ENCODE data around the gene BICRA.
"Not testable (repeated sequence)": the region's sequence is repeated elsewhere in the genome, so short reads cannot be mapped to it uniquely, and the experiment has no call there.

Gene BICRA

DNA sequence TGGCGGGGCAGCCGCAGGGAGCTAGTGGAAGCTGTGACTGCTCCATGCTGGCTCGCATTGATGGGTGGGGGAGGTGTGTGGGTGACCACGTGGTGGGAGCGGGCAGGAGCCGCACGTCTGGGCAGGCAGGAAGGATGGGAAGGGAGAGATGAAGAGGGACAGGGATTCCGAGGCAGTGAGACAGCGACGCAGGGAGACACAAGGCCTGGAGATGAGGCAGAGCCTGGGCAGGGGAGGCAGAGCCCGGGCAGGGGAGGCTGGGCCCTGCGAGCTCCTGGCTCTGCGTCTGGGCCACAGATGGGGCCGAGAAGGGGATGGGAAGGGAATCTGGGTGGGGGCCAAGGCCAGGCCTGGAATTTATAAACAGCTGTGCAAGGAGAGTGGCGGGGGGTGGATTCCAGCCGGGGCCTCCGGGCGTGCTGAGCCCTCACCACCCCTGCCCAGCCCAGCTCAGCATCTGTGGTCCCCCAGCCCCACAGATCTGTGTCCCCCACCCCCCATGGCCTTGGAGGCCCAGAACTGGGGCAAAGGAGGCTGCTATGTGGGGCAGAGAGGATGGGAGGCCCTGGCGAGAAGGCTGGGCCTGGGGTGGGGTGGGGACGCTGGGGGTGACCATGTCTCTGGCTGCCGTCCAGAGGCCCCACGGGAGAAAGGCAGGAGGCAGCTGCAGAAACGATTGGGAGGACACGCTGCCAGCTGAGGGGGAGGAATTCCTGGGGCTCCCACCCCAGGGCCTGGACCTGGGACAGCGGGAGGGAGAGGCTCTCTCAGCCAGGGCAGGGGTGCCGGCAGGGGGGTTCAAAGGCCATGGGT lies 110.3 kb downstream of the BICRA start:
- DNase-seq: no peak

DNA sequence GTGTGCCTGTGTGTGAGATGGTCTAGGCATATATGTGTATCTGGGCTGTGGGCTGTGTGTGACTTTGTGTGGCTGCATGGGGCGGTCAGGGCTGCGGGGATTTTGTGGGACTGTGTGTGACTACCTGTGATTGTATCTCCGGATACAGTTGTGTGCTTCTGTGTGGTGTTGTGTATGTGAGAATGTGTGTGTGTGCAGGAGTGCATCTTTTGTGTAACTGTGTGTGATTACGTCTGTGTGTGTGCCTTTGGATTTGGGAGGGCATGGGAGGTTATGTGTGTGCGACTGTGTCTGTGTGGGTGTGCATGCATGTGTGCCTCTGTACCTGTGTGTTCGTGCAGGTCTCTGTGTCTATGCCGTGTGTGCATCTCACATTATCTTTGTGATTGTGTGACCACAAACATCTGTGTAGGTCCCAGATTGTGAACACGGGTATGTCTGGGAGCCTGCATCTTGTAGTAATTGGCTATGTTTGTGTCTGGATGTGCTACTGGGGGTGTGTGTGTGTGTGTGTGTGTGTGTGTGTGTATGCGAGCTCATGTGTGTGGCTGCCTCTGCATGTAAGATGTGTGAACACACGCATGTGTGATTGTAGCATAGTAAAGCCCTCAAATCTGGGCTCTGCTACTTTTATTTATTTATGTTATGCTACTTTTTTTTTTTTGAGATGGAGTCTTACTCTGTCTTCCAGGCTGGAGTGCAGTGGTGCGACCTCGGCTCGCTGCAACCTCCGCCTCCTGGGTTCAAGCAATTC lies 111.9 kb downstream of the BICRA start:
- DNase-seq: no peak

DNA sequence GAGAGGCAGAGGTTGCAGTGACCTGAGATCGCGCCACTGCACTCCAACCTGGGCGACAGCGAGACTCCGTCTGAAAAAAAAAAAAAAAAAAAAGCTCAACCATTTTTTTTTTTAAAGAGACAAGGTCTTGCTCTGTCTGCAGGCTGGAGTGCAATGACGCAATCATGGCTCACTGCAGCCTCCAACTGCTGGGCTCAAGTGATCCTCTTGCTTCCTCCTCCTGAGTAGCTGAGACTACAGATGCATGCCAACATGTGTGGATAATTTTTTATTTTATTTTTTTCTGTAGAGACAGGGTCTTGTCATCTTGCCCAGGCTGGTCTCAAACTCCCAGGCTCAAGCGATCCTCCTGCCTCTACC lies 114.6 kb downstream of the BICRA start:
- no peak for DNase-seq

DNA sequence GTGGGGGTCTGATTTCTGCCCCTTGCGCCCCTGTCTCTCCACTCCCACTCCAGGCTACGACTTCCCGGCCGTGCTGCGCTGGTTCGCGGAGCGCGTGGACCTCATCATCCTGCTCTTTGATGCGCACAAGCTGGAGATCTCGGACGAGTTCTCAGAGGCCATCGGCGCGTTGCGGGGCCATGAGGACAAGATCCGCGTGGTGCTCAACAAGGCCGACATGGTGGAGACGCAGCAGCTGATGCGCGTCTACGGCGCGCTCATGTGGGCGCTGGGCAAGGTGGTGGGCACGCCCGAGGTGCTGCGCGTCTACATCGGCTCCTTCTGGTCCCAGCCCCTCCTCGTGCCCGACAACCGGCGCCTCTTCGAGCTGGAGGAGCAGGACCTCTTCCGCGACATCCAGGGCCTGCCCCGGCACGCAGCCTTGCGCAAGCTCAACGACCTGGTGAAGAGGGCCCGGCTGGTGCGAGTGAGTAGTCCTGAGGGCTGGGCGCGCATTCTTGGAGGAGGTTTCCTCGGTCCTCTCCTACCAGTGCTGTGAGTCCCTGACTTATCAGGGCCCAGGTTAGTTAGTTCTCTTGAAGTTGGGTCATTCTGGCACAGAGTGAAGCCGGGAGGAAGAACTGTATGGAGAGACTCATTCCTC lies 116.9 kb downstream of the BICRA start:
- DNase-seq: no peak

DNA sequence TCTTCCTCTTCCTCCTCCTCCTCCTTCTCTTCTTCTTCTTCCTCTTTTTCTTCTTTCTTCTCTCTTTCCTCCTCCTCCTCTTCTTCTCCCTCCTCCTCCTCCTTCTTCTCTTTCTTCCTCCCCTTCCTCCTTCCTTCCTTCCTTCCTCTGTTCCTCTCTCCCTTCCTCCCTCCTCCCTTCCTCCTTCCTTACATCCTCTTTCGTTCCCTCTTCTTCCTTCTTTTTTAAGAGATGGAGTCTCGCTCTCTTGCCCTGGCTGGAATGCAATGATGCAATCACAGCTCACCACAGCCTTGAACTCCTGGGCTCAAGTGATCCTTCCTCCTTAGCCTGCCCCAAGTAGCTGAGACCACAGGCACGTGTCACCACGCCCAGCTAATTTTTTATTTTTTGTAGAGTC lies 117.5 kb downstream of the BICRA start:
- DNase-seq: no peak

DNA sequence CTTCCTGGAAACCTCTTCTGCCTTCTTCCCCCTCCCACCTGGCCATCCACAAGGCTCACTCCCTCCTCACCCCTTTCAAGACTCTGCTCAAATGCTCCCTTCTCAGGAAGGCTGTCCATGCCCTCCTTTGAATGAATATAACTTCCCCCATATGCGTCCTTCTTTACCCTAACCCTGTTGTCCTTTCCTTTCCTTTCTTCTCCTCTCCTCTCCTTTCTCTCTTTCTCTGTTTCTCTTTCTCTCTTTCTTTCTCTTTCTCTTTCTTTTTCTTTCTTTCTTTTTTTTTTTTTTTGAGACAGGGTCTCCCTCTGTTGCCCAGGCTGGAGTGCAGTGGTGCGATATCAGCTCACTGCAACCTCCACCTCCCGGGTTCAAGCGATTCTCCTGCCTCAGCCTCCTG lies 119.4 kb downstream of the BICRA start:
- not testable (repeated sequence) for DNase-seq

DNA sequence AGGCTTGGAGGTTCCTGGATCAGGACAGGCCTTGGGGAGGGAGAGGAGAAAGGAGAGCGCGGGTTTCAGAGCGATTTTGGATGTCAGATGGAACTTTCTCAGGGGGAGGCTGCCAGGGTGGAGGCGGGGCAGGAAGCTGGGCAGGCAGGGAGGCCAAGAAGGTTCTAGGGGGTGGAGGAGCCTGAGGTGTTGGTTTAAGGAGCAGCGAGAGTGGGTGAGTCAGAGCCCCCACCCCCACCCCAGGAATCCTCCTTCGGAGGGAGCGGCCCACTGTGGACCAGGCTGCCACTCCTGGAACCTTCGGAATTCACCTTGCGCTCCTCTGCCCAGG lies 120.5 kb downstream of the BICRA start:
- no peak for DNase-seq

DNA sequence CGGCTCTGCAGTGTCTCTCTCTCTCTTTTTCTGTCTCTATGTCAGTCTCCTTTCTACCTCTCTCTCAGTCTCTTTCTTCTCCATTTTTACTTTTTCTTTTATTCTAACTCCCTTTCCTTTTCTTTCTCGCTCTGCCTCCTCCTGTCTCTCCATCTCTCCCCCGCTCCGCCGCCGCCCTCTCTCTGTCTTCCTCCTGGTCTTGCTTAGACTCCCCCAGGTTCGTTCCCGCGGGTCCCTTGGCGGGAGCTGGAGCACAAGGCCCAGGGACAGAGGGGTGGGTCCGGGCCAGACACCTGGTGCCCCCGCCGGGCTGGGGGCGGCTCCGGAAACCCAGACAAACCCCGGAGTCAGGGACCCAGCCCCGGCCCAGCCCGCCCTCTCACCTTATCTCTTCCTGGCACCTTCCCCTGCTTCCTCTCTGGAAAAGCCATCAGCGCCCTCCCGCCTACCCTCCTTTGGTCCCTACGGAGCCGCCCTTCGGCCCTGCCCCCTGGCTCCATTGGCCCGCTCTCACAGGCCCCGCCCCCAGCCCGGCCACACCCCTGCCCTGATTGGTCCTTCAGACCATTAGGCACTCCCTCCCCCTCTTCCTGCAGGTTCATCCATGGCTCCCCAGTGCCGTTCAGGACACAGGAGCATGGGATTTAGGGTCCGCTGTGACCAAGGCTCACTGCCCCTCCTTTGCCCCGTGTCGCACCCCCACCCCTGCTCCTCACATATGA lies 121.0 kb downstream of the BICRA start:
- DNase-seq: peak; percentile 50 to 61

DNA sequence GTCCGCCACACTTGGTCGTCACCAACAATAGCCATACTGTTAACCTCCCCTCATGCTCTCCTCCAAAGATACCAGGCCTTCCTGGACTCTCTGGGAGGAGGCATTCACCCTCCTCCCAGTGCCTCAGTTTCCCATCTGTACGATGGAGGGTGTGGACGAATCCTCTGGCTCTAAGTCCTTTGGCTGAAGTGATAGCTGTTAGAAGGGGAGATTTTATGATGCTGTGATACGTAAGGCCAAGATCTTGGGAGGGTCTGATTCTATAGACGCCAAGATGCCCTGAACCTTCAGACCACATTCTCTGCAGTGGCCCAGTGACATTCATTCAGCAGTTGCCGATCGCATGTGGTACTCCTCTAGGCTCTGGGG lies 121.6 kb downstream of the BICRA start:
- no peak for DNase-seq

DNA sequence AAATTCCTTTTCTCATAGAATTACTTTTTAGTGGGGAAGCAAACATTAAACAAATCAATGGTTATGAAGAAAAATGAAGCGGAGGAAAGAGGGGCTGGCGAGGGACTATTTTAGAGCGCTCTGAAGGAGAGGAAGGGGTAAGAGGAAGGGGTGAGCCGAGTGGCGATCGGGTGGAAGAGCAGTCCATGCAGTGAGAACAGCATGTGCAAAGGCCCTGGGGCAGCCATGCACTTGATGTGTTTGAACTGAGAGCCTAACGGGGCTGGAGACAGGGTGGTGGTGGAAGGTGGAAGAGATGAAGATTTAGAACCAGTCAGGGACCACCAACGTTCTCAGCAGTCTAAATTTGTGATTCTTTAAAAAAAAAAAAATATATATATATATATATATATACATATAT lies 122.0 kb downstream of the BICRA start:
- DNase-seq: no peak

DNA sequence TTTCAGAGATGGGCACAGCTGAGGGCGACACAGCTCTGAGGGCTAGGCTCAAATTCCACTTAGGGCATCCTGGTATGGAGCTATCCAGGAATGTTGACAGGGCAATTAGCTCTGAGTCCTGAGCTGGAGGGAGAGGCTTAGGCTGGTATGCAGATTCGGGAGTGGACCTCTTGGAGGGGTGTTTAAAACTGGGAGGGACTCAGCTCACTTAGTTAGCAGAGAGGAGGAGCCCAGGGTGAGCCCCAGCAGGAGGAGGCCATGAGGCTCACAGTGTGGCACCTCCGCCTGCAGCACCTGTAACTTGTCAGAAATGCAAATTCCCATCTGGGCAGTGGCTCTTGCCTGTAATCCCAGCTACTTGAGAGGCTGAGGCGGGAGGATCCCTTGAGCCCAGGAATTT lies 126.2 kb downstream of the BICRA start:
- DNase-seq: no peak

DNA sequence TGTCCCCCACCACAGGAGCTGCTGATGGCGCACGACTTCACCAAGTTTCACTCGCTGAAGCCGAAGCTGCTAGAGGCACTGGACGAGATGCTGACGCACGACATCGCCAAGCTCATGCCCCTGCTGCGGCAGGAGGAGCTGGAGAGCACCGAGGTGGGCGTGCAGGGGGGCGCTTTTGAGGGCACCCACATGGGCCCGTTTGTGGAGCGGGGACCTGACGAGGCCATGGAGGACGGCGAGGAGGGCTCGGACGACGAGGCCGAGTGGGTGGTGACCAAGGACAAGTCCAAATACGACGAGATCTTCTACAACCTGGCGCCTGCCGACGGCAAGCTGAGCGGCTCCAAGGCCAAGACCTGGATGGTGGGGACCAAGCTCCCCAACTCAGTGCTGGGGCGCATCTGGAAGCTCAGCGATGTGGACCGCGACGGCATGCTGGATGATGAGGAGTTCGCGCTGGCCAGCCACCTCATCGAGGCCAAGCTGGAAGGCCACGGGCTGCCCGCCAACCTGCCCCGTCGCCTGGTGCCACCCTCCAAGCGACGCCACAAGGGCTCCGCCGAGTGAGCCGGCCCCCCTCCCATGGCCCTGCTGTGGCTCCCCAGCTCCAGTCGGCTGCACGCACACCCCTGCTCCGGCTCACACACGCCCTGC lies 132.1 kb downstream of the BICRA start:
- no peak for DNase-seq

DNA sequence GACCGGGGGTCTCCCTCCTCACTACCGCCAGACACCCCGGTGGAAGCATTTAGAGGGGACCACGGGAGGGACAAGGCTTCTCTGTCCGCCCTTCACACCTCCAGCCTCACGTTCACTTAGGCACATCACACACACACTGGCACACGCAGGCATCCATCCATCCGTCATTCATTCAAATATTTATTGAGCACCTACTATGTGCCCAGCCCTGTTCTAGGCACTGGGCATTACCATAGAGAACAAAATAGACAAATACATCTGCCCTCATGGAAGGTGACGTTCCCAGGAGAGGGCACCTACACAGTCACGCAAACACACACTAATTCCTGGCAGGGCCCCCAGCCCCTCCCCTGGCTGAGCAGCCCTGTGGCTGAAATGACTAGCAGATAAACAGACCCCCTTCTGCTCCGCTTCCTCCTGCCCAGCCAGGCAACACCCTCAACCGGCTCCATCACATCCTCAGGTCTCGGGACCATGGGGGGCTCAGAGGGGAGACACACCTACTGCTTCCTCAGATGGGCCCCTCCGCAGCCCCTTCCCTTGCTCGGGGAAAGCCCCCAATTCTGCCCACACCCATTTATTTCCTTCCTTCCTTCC lies 132.7 kb downstream of the BICRA start:
- DNase-seq: no peak

DNA sequence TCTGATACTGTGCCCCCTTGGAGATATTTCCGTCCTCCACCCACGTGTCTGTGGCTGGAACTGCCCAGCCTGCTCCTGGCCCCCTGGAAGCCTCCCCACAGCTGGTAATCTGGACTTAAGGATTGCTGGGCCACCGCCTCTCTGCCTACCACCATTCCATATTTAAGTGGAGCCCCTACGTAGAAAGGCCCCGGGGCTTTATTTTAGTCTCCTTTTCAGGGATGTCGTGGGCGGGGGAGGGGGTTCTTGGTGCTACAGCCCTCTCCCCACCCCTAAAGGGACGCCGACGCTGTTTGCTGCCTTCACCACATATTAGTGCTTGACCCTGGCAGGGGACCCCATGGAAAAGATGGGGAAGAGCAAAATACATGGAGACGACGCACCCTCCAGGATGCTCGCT lies 133.7 kb downstream of the BICRA start:
- no peak for DNase-seq

DNA sequence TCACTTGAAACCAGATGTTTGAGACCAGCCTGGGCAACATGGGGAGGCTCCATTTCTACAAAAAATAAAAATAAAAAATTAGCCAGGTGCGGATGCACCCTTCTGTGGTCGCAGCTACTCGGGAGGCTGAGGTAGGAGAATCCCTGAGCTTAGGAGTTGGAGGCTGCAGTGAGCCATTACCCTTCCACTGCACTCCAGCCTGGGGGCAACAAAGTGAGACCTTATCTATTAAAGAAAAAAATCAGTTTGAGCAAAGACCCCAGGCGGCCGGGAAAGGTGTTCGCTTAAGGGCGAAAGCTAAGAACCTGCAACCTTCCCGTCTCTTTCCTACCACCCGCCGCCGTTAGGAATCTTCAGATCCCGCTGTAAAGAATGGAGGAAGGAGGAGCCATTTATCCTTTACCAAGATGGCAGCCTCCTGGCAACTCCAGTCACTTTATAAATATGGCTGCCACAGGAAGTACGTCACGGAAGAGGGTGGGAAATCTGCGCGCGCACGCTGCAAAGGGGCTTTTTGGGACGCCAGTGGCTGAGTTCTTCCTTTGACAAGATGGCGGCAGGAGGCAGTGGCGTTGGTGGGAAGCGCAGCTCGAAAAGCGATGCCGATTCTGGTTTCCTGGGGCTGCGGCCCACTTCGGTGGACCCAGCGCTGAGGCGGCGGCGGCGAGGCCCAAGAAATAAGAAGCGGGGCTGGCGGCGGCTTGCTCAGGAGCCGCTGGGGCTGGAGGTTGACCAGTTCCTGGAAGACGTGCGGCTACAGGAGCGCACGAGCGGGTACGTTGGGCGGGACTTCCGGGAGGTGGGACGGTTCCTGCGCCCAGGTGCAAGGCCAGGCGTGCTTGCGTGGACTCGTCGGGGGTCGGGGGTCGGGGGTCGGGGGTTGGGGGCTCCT lies 136.3 kb downstream of the BICRA start, which contains the start of gene NOP53:
TSS of gene NOP53 (plus strand) at position 537 of the 892 bp plus-strand sequence. CDS start at position 551, 14 bp downstream.
- DNase-seq: peak; percentile 94 to 98

DNA sequence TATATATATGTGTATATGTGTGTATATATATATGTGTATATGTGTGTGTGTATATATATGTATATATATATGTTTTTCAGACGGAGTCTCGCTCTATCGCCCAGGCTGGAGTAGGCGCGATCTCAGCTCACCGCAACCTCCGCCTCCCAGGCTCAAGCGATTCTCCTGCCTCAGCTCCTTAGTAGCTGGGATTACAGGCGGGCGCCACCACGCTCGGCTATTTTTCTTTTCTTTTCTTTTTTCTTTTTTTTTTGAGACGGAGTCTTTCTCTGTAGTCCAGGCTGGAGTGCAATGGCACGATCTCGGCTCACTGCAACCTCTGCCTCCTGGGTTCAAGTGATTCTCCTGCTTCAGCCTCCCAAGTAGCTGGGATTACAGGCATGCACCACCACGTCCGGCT lies 137.2 kb downstream of the BICRA start:
- DNase-seq: not testable (repeated sequence)

DNA sequence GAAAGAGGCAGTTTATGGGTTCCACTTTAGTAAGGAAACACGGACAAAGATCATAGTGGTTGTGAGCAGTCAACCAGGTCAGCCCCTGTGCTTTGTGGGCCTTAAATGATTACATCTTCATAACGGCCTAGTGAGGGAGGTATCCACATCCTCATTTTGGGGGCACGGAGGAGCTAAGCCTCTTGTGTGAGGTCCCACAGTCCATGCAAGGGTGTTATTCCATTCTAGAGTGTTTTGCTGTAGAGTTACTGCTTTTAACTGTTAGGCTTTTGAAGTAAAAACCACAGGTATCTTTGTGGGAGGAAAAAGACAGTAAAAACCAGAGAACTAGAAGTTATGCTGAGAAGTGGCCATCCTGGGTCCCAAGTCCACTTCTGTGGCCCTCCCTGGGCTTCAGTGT lies 140.4 kb downstream of the BICRA start:
- no peak for DNase-seq

DNA sequence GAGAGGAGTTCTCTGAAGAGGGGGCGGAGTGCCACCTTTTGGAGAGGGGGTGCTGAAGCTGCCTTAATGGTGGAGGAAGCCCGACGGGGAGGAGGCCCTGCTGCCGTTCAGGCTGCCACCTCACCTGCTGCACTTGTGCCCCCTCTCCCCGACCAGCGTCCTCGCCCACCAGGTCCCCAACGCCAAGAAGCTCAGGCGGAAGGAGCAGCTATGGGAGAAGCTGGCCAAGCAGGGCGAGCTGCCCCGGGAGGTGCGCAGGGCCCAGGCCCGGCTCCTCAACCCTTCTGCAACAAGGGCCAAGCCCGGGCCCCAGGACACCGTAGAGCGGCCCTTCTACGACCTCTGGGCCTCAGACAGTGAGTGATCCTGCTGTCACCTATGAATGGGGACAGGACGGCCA lies 141.8 kb downstream of the BICRA start:
- no peak for DNase-seq

DNA sequence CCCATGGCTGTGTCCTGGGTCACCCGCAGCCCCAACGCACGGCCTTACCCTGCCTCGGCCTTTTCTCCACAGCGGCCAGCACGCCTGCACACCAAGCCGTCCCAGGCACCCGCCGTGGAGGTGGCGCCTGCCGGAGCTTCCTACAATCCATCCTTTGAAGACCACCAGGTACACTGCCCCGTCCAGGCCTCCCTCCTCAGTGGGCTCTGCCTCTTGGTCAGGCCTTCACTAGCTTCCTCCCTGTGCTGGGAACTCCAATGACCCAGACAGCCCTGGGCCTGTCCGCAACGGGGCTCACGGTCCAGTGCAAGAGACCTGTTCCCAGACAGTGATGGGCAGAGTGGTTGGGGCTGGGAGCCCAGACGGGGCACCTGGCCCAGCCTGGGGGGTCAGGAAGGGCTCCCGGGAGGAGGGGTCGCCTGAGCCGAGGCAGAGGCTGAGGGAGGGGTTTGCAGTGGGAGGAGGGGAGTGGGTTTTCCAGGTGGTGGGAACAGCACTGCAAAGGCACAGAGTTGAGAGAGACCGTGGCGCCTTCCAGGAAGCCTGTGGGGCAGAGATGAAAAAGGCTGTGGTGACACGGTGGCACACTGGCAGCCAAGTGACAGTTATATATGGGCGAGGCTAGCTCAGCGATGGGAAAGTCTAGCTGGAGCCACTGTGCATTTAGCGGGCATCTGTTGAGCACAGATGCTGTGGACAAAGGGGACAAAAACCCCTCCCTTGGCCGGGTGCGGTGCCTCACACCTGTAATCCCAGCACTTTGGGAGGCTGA lies 143.7 kb downstream of the BICRA start:
- no peak for DNase-seq

All from NCI-H1930 (cell line).